Measurements from ENCODE around the gene KLHL22. TPM values are rescaled to one million over a fixed set of nuclear protein-coding genes. Genes with fewer than 3 reads are reported as not detected.
"Not testable (repeated sequence)": the region's sequence is repeated elsewhere in the genome, so short reads cannot be mapped to it uniquely, and the experiment has no call there.

KLHL22 gene
- total and polyA plus RNA-seq, 4 donors, result 2.0 to 20.3 (median 8.7) TPM

DNA sequence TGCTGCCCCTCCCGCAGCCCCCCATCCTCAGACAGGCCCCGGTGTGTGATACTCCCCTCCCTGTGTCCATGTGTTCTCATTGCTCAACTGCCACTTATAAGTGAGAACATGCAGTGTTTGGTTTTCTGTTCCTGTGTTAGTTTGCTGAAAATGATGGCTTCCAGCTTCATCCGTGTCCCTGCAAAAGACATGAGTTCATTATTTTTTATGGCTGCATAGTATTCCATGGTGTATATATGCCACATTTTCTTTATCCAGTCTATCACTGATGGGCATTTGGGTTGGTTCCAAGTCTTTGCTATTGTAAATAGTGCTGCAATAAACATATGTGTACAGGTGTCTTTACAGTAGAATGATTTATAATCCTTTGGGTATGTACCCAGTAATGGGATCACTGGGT, 80.4 kb downstream of the KLHL22 start:
- H3K36me3 ChIP-seq (ENCODE audit: control insufficient read depth in 4 of 4, insufficient read depth in 3 of 4, low read depth in 1 of 4, low read length in 3 of 4); H3K9me3 ChIP-seq (ENCODE audit: control insufficient read depth in 4 of 4, low read length in 3 of 4); H3K27me3 ChIP-seq (ENCODE audit: control insufficient read depth in 4 of 4, insufficient read depth in 4 of 4, low read length in 3 of 4); H3K27ac ChIP-seq (ENCODE audit: low read depth in 1 of 2, low read length in 2 of 2); H3K4me3 ChIP-seq (ENCODE audit: low read depth in 1 of 3, low read length in 3 of 3); H3K9ac ChIP-seq (ENCODE audit: low read depth in 1 of 2, low read length in 2 of 2); H3K4me1 ChIP-seq (ENCODE audit: control insufficient read depth in 4 of 4, insufficient read depth in 4 of 4, low read length in 3 of 4); DNase-seq (ENCODE audit: low spot score): not testable (repeated sequence)
- 89% methylated on average over 3 of the region's 3 CpGs for WGBS

DNA sequence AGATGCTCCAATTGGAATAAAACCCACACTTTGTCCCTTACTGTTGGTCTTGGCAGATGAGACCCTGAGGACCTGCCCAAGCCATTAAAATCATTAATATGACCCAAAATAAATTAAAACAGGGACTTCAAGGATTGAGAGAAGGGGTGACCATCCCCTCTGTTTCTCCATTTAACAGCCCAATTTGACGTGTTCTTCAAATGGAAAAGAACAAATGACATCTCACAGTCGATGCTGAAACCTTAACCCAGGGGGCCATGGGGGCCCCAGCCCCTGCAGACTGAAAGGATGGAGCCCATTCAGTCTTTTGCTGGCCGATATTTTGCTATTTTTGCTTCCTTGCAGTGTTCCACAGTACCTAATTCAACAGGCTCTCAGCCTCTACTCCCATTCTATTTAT, 81.1 kb downstream of the KLHL22 start:
- Histone ChIP-seq H3K36me3 (ENCODE audit: control insufficient read depth in 4 of 4, insufficient read depth in 3 of 4, low read depth in 1 of 4, low read length in 3 of 4) (no peaks in the 10 kb centered on the region), H3K9ac (ENCODE audit: low read depth in 1 of 2, low read length in 2 of 2) (no peak overlapping the region), H3K9me3 (ENCODE audit: control insufficient read depth in 4 of 4, low read length in 3 of 4) (no peaks in the 10 kb centered on the region), H3K4me3 (ENCODE audit: low read depth in 1 of 3, low read length in 3 of 3) (no peak overlapping the region), H3K27ac (ENCODE audit: low read depth in 1 of 2, low read length in 2 of 2) (no peak overlapping the region), H3K4me1 (ENCODE audit: control insufficient read depth in 4 of 4, insufficient read depth in 4 of 4, low read length in 3 of 4) (peaks cover 2 to 5% (median 4%) of the 10 kb centered on the region in 4 donors), H3K27me3 (ENCODE audit: control insufficient read depth in 4 of 4, insufficient read depth in 4 of 4, low read length in 3 of 4) (no peaks in the 10 kb centered on the region)
- WGBS, result 62% methylated on average over 3 of the region's 3 CpGs
- TF ChIP-seq, protein P1, sequence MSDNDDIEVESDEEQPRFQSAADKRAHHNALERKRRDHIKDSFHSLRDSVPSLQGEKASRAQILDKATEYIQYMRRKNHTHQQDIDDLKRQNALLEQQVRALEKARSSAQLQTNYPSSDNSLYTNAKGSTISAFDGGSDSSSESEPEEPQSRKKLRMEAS (IDR thresholded peaks at IDR 0.05), result no peak
- no peak for TF ChIP-seq RXRA (IDR thresholded peaks at IDR 0.05)
- TF ChIP-seq, protein P2, sequence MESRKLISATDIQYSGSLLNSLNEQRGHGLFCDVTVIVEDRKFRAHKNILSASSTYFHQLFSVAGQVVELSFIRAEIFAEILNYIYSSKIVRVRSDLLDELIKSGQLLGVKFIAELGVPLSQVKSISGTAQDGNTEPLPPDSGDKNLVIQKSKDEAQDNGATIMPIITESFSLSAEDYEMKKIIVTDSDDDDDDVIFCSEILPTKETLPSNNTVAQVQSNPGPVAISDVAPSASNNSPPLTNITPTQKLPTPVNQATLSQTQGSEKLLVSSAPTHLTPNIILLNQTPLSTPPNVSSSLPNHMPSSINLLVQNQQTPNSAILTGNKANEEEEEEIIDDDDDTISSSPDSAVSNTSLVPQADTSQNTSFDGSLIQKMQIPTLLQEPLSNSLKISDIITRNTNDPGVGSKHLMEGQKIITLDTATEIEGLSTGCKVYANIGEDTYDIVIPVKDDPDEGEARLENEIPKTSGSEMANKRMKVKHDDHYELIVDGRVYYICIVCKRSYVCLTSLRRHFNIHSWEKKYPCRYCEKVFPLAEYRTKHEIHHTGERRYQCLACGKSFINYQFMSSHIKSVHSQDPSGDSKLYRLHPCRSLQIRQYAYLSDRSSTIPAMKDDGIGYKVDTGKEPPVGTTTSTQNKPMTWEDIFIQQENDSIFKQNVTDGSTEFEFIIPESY (IDR thresholded peaks at IDR 0.05), result no peak
- no peak for TF ChIP-seq SP1 (IDR thresholded peaks at IDR 0.05)
- TF ChIP-seq, protein P3, sequence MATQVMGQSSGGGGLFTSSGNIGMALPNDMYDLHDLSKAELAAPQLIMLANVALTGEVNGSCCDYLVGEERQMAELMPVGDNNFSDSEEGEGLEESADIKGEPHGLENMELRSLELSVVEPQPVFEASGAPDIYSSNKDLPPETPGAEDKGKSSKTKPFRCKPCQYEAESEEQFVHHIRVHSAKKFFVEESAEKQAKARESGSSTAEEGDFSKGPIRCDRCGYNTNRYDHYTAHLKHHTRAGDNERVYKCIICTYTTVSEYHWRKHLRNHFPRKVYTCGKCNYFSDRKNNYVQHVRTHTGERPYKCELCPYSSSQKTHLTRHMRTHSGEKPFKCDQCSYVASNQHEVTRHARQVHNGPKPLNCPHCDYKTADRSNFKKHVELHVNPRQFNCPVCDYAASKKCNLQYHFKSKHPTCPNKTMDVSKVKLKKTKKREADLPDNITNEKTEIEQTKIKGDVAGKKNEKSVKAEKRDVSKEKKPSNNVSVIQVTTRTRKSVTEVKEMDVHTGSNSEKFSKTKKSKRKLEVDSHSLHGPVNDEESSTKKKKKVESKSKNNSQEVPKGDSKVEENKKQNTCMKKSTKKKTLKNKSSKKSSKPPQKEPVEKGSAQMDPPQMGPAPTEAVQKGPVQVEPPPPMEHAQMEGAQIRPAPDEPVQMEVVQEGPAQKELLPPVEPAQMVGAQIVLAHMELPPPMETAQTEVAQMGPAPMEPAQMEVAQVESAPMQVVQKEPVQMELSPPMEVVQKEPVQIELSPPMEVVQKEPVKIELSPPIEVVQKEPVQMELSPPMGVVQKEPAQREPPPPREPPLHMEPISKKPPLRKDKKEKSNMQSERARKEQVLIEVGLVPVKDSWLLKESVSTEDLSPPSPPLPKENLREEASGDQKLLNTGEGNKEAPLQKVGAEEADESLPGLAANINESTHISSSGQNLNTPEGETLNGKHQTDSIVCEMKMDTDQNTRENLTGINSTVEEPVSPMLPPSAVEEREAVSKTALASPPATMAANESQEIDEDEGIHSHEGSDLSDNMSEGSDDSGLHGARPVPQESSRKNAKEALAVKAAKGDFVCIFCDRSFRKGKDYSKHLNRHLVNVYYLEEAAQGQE (IDR thresholded peaks at IDR 0.05), result no peak
- no peak for TF ChIP-seq NR2F2 (IDR thresholded peaks at IDR 0.05)
- TF ChIP-seq FOXA1 (IDR thresholded peaks at IDR 0.05), result no peak
- TF ChIP-seq FOXA2 (IDR thresholded peaks at IDR 0.05), result no peak
- TF ChIP-seq, protein P4, sequence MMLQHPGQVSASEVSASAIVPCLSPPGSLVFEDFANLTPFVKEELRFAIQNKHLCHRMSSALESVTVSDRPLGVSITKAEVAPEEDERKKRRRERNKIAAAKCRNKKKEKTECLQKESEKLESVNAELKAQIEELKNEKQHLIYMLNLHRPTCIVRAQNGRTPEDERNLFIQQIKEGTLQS (IDR thresholded peaks at IDR 0.05), result no peak
- TF ChIP-seq HNF4A (conservative IDR thresholded peaks at IDR 0.05), result no peak
- no peak for TF ChIP-seq EGR1 (IDR thresholded peaks at IDR 0.05; ENCODE audit: low read depth in 2 of 2)
- no peak for TF ChIP-seq GABPA (IDR thresholded peaks at IDR 0.05 in 1 of 2, conservative IDR thresholded peaks at IDR 0.05 in 1 of 2)
- TF ChIP-seq TAF1 (conservative IDR thresholded peaks at IDR 0.05), result no peak
- TF ChIP-seq, protein P5, sequence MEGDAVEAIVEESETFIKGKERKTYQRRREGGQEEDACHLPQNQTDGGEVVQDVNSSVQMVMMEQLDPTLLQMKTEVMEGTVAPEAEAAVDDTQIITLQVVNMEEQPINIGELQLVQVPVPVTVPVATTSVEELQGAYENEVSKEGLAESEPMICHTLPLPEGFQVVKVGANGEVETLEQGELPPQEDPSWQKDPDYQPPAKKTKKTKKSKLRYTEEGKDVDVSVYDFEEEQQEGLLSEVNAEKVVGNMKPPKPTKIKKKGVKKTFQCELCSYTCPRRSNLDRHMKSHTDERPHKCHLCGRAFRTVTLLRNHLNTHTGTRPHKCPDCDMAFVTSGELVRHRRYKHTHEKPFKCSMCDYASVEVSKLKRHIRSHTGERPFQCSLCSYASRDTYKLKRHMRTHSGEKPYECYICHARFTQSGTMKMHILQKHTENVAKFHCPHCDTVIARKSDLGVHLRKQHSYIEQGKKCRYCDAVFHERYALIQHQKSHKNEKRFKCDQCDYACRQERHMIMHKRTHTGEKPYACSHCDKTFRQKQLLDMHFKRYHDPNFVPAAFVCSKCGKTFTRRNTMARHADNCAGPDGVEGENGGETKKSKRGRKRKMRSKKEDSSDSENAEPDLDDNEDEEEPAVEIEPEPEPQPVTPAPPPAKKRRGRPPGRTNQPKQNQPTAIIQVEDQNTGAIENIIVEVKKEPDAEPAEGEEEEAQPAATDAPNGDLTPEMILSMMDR (IDR thresholded peaks at IDR 0.05; ENCODE audit: low read depth, low read length, missing input control), result no peak
- TF ChIP-seq JUND (IDR thresholded peaks at IDR 0.05), result no peak
- no peak for TF ChIP-seq RAD21 (IDR thresholded peaks at IDR 0.05)
- no peak for TF ChIP-seq YY1 (IDR thresholded peaks at IDR 0.05)
- no peak for TF ChIP-seq HNF4G (IDR thresholded peaks at IDR 0.05)
- no peak for DNase-seq (ENCODE audit: low spot score)

Measured in liver (tissue), 9 donors.